Stomach (tissue), 9 donors: Measurements from ENCODE around the gene RABIF. TPM values are rescaled to one million over a fixed set of nuclear protein-coding genes. Genes with fewer than 3 reads are reported as not detected.

Source experiments
- DNase-seq, 2 donors: peaks; one replicate each; pipeline versions ENCODE4 v3.0.0 to v3.0.0-alpha.2; 2013 to 2019
- H3K27ac ChIP-seq, 5 donors: fragments of 200-600 bp in 4 of 5; sonication (generic) in 4 of 5; one replicate each; pipeline ENCODE4 v1.5.1; 2013 to 2019; ENCODE audit warnings: mild to moderate bottlenecking in 1 of 5, moderate library complexity in 1 of 5
- H3K27me3 ChIP-seq, 3 donors: fragments of 200-600 bp; sonication (generic); one replicate each; pipeline ENCODE4 v1.5.1; 2017 to 2019; ENCODE audit warnings: mixed run types in 1 of 3
- H3K36me3 ChIP-seq, 4 donors: fragments of 200-600 bp; sonication (generic); 1 replicate in 3 of 4; 2 replicates in 1 of 4; pipeline ENCODE4 v1.5.1; 2016 to 2019
- H3K4me1 ChIP-seq, 4 donors: fragments of 200-600 bp; sonication (generic); one replicate each; pipeline ENCODE4 v1.5.1; 2016 to 2019
- H3K4me3 ChIP-seq, 4 donors: fragments of 200-600 bp; sonication (generic) in 3 of 4; one replicate each; pipeline ENCODE4 v1.5.1; 2016 to 2019; ENCODE audit warnings: mild to moderate bottlenecking in 1 of 4
- H3K9me3 ChIP-seq, 4 donors: fragments of 200-600 bp; sonication (generic); one replicate each; pipeline ENCODE4 v1.5.1; 2016 to 2019
- CTCF ChIP-seq, 7 experiments: fragments of 450-650 bp in 4 of 7; fragments of 200-600 bp in 3 of 7; sonication (generic) in 3 of 7; IDR thresholded peaks; one replicate each; pipeline ENCODE4 v1.5.1; 2016 to 2019; ENCODE audit warnings: antibody characterized with exemption in 7 of 7, control low read depth in 2 of 7, mild to moderate bottlenecking in 1 of 7
- EP300 ChIP-seq: sonication (generic); formaldehyde crosslinking; IDR thresholded peaks from one replicate; pipeline ENCODE4 v1.6.1; 2017; ENCODE audit warnings: antibody characterized with exemption
- POLR2A ChIP-seq, 4 donors: fragments of 450-650 bp; IDR thresholded peaks; one replicate each; pipeline ENCODE4 v1.6.1; 2016; ENCODE audit warnings: antibody characterized with exemption in 4 of 4, control low read depth in 2 of 4, mild to moderate bottlenecking in 1 of 4, moderate library complexity in 1 of 4
- POLR2AphosphoS5 ChIP-seq, 3 donors: sonication (generic); formaldehyde crosslinking; IDR thresholded peaks; one replicate each; pipeline ENCODE4 v1.6.1; 2016; ENCODE audit warnings: antibody characterized with exemption in 3 of 3
- WGBS, 5 donors: extraction: QIAGEN DNeasy Blood & Tissue Kit in 3 of 5; methylation state at CpG; one replicate each; pipeline versions ENCODE4 v1.1.5 to v1.1.7; 2013 to 2018; 5-methylcytosine and 5-hydroxymethylcytosine counted together
- intact Hi-C: fragments of 100-400 bp; cut with DNase I; formaldehyde crosslinking; loops from one replicate; pipeline ENCODE4 v1.15.1; 2023; ENCODE audit warnings: low total_unique reads
- polyA plus RNA-seq, 3 donors: library from polyadenylated mRNA; stranded (reverse); fragments of 200-250 nt; gene quantifications; one replicate each; pipeline ENCODE4 v1.2.3, GENCODE V29; 2013
- total RNA-seq, 5 donors: library from RNA; depleted of rRNA; stranded (reverse); fragments of >200 nt; gene quantifications; one replicate each; pipeline versions ENCODE4 v1.1.0 to v1.2.3, GENCODE V29; 2014 to 2016
- donor health status: healthy with polysubstance abuse.
- donor health status: Bipolar disorder and iron deficiency.
- donor health status: healthy.

RABIF gene
- total and polyA plus RNA-seq, 8 donors, result 0.45 to 9.1 (median 5.0) TPM; not detected in 2

GRCh38 chr1:202888221-202888530 is 773 bp downstream of the RABIF start:
- Histone ChIP-seq H3K4me3 (peak overlapping the region; percentile 78 to 93 (median 83)), H3K4me1 (peaks cover 0 to 21% (median 15%) of the 10 kb centered on the region in 4 donors), H3K36me3 (peaks cover 0 to 37% (median 30%) of the 10 kb centered on the region in 4 donors), H3K27ac (peak overlapping the region; percentile 89 to 99 (median 97)), H3K9me3 (no peaks in the 10 kb centered on the region), H3K27me3 (no peaks in the 10 kb centered on the region)
- no peak for DNase-seq
- WGBS, 5 donors, result 1 to 3% (median 2%) methylated on average over 10 of the region's 10 CpGs
- TF ChIP-seq POLR2A (IDR thresholded peaks at IDR 0.05) (no peak), EP300 (no peak), POLR2AphosphoS5 (IDR thresholded peaks at IDR 0.05) (no peak), CTCF (IDR thresholded peaks at IDR 0.05) (no peak)
- intact Hi-C loops, result no loop called here

DNA sequence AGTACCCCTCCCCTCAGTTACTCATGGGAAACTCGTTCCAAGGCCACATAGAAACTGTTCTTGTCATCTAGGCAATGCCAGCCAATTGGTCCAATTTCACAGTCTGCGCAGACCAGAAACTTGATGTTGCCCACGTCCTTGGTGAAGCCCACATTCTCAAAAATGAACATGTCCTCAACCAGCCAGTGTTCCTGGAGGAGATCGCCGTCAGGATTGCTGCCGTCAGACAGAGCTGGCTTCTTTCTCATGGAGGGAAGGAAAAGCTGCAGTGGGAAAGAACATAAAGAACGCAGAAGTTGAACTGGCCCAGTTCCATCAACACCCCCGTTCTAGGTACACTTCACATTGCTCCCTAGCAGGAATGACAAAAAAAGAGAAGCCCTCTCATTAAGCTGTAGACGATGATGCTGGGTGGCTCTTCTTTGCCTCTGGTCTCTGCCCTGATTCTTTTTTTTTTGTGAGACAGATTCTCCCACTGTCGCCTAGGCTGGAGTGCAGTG is 7.9 kb downstream of the RABIF start:
- no peak for DNase-seq
- WGBS, 5 donors, result 92 to 99% (median 95%) methylated on average over 10 of the region's 10 CpGs
- Histone ChIP-seq H3K27me3 (no peaks in the 10 kb centered on the region), H3K4me3 (no peak overlapping the region), H3K9me3 (no peaks in the 10 kb centered on the region), H3K36me3 (peaks cover 11 to 43% (median 37%) of the 10 kb centered on the region in 4 donors), H3K27ac (no peak overlapping the region), H3K4me1 (no peaks in the 10 kb centered on the region)
- intact Hi-C loops, result no loop called here
- TF ChIP-seq POLR2A (IDR thresholded peaks at IDR 0.05) (no peak), POLR2AphosphoS5 (IDR thresholded peaks at IDR 0.05) (no peak), EP300 (no peak), CTCF (IDR thresholded peaks at IDR 0.05) (no peak)

- H3K4me1 ChIP-seq, result no peaks in the 10 kb centered on the region
- no peak overlapping the region for H3K27ac ChIP-seq
- no peak overlapping the region for H3K4me3 ChIP-seq
- intact Hi-C loops, result no loop called here
- peaks cover 11 to 43% (median 37%) of the 10 kb centered on the region in 4 donors for H3K36me3 ChIP-seq
- no peaks in the 10 kb centered on the region for H3K27me3 ChIP-seq
- no peaks in the 10 kb centered on the region for H3K9me3 ChIP-seq
- no peak for DNase-seq
- TF ChIP-seq CTCF (IDR thresholded peaks at IDR 0.05) (no peak), EP300 (no peak), POLR2A (IDR thresholded peaks at IDR 0.05) (no peak), POLR2AphosphoS5 (IDR thresholded peaks at IDR 0.05) (no peak)
Observed at GRCh38 chr1:202880062-202880461, 8.9 kb downstream of the RABIF start.

DNA sequence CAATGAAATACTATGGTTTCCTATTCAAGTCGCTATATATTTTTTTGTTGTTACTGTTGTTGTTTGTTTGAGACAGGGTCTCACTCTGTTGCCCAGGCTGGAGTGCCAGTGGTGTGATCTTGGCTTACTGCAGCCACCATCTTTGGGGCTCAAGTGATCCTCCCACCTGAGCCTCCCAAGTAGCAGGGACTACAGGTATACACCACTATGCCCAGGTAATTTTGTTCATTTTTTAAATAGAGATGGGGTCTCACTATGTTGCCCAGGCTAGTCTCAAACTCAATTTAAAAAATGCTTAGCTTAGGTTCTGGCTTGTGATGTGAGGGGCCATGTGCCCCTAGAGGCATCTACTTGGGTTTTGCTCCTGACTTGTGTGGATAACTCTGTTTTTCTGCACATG is 9.8 kb downstream of the RABIF start:
- no peak for DNase-seq
- H3K27ac ChIP-seq, result no peak overlapping the region
- 92 to 100% (median 97%) methylated on average over 1 of the region's 1 CpG for WGBS, 5 donors
- intact Hi-C loops, result no loop called here
- H3K4me1 ChIP-seq, result no peaks in the 10 kb centered on the region
- TF ChIP-seq CTCF (IDR thresholded peaks at IDR 0.05) (no peak), POLR2AphosphoS5 (IDR thresholded peaks at IDR 0.05) (no peak), EP300 (no peak)
- H3K9me3 ChIP-seq, result no peaks in the 10 kb centered on the region
- no peak overlapping the region for H3K4me3 ChIP-seq
- peaks cover 11 to 40% (median 36%) of the 10 kb centered on the region in 4 donors for H3K36me3 ChIP-seq
- H3K27me3 ChIP-seq, result no peaks in the 10 kb centered on the region
